HG03558 (cell line): Measurements from ENCODE around the gene ARRDC4.
"Not testable (repeated sequence)": the region's sequence is repeated elsewhere in the genome, so short reads cannot be mapped to it uniquely, and the experiment has no call there.

Experiments used
- ATAC-seq: cut with Tn5 transposase; IDR thresholded peaks from one replicate; pipeline ENCODE4 v1.9.1; 2021; ENCODE audit warnings: moderate number of reproducible peaks; ENCODE audit not compliant: unreplicated experiment; ENCODE audit errors: extremely low read depth

ARRDC4 gene

DNA sequence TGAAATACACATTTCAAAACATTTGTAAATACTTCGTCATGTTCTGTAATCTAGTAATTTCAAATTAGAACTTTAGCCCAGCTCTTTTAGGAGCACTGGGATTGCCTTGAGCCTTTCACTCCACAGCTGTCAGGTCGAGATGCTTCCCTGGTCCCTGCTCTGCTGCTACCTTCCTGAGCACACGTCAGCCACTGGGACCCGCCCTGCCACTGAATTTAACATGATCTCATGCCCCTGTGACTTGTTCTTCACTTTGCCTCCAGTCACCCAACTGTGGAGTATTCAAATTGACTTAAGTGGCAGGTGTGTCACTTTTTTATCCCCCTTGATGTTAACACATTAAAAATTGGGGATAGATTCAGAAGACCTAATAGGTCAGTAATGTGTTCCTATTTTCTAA, 3.3 kb downstream of the ARRDC4 start:
- ATAC-seq, result no peak

- no peak for ATAC-seq
Measured at GRCh38 chr15:97966246-97966645, 5.7 kb downstream of the ARRDC4 start.

DNA sequence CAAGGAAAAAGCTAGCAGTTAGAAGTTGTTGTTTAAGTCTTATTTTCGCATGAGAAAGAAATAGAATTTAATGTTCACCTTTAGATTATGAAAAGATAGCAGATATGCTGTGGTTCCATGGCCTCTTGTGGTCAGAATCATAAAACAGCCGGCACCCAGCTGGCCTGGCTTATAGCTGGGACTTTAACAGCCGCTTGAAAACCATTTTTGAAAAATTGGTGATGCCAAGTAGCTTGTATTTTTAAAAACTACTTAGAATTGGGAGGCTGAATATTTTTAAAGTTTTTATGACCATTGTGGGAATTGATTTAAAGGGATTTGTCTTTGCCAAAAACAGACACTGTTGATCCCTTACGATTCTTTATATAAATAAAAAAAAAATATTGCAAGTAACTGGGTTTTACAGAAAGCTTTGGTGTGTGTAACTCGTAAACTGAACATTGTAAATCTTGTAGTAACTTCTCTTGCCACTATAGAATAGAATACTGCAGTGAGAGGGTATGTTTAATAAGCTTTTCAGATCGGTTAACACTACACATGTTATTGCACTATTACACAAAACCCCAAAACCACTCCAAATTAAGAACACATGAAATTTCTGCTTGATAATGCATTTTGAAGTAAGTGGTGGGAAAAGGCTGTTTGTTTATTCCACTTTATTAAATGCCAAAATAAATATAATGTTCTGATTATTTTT, 6.6 kb downstream of the ARRDC4 start:
- ATAC-seq, result no peak

GRCh38 chr15:97967881-97968280, 7.4 kb downstream of the ARRDC4 start:
- no peak for ATAC-seq

DNA sequence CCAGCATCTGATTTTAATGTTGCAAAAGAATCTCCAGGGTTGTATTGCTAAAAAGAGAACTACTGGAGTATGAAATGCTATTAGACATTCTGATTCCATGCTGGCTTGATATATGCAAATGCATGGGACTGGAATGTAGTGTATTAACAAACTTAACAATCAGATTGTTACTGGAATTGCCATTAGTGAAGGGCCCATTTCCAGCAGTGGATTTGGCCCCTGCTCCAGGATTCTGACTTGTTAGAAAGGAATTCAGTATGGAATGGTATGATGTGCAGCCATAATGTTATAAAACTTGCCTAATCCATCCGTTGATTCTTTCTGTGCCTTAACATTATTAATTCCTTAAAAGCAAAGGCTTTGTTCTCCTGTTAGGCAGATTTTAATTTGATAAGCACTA, 7.9 kb downstream of the ARRDC4 start:
- no peak for ATAC-seq

- ATAC-seq, result no peak
Measured at GRCh38 chr15:97972366-97972765, 11.9 kb downstream of the ARRDC4 start.

GRCh38 chr15:97976129-97976528, 15.6 kb downstream of the ARRDC4 start:
- no peak for ATAC-seq

DNA sequence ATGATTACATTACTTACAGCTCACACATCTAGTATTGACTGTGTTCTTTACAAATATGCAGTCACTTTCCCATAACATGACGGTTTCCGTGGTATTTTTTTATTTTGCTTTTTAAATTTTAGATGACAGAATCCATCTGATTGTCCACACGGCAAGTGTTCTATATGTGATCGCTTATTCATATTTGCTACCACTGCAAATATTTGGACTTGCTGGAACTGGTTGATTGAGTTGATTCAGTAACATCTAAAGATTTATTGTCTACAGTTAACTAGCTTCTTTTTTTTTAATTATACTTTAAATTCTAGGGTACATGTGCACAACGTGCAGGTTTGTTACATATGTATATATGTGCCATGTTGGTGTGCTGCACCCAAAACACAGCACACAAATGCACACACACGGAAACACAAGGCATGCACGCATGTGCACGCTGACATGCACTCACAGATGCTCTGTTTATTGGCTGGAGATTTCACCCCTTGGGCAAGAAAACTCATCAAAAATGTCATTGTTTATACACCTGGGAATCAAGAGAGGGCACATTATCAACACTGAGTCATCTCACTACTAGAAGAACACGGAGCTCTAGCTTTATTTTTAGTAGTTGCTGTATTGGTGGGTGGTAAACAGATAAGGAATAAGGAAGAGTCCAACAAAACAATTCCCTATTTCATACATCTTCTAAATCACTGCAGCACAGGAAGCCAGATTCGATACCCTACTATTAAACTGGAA, 16.4 kb downstream of the ARRDC4 start:
- ATAC-seq, result no peak

- ATAC-seq, result no peak
Measured at GRCh38 chr15:97977734-97978133, 17.2 kb downstream of the ARRDC4 start.

DNA sequence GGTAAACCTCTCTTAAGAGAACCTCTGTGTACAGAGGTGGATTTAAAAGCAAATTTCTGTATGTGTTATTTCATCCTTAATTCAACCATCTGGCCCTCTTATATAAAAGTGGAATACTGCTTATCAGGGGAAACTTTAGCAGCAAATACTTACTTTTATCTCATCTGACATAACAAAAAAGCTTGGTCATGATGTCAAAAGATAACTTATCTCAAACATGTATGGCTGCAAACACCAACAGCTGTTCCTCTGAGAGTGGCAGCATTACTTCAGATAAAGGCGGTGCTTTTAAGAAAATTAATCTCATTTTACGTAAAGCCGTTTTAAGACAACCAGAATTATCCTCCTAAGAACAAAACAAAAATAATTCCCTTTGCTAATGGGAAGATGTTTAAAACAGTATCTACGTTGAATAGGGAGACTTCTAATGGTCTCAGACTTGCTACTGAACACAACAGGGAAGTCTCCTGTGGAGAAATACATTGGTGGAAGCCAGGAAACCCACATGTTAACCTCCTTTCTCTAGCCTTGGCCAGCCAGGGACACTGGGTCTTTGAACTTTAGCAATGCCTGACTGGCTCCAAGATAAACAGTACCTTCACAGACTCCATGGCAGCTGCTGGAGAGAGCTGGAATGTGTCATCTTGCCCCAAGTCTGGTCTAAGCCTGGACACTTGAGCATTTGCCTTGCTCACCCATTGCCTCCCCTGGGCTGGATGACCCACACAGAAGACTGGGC, 18.1 kb downstream of the ARRDC4 start:
- no peak for ATAC-seq

GRCh38 chr15:97979140-97979520, 18.6 kb downstream of the ARRDC4 start:
- no peak for ATAC-seq

GRCh38 chr15:97981058-97981457, 20.6 kb downstream of the ARRDC4 start:
- no peak for ATAC-seq

DNA sequence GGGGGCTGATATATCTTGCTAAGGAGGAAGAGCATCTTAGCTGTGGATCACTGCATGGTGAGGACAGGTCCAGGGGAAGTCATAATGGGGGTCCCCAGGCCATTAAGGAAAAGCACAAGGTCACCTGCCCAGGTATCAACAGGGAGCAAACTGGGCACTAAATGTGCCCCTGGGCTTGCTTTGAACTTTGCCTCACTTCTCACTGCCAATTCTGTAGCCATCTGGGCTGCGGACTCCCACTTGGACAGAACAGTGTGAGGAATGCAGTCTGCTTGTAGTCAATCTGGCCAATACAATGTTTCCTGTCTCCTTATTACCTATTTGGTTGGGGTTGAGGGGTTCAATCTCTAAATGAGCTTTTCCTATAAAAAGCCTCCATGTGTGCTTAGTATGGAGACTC, 21.3 kb downstream of the ARRDC4 start:
- no peak for ATAC-seq

- ATAC-seq, result no peak
Measured at GRCh38 chr15:97984157-97984556, 23.7 kb downstream of the ARRDC4 start.

DNA sequence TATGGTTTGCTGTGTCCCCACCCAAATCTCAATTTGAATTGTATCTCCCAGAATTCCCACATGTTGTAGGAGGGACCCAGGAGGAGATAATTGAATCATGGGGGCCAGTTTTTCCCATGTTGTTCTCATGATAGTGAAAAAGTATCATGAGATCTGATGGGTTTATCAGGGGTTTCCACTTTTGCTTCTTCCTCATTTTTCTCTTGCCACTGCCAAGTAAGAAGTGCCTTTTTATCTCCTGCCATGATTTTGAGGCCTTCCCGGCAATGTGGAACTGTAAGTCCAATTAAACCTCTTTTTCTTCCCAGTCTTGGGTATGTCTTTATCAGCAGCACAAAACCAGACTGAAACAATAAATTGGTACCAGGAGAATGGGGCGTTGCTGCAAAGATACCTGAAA, 25.5 kb downstream of the ARRDC4 start:
- ATAC-seq, result not testable (repeated sequence)

DNA sequence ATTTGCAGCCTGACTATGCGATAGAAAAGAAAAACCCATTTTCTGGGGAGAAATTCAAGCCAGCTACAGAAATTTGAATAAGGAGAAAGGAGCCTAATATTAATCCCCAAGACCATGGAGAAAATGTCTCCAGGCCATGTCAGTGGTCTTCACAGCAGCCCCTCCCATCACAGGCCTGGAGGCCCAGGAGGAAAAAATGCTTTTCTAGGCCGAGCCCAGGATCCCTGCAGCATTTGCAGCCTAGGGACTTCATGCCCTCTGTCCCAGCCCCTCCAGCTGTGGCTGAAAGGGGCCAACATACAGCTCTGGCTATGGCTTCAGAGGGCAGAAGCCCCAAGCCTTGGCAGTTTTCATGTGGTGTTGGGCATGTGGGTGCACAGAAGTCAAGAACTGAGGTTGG, 26.3 kb downstream of the ARRDC4 start:
- no peak for ATAC-seq

GRCh38 chr15:97989299-97989698, 28.8 kb downstream of the ARRDC4 start:
- no peak for ATAC-seq

GRCh38 chr15:97991972-97992541, 31.6 kb downstream of the ARRDC4 start:
- ATAC-seq, result no peak

GRCh38 chr15:97992823-97993222, 32.3 kb downstream of the ARRDC4 start:
- no peak for ATAC-seq

DNA sequence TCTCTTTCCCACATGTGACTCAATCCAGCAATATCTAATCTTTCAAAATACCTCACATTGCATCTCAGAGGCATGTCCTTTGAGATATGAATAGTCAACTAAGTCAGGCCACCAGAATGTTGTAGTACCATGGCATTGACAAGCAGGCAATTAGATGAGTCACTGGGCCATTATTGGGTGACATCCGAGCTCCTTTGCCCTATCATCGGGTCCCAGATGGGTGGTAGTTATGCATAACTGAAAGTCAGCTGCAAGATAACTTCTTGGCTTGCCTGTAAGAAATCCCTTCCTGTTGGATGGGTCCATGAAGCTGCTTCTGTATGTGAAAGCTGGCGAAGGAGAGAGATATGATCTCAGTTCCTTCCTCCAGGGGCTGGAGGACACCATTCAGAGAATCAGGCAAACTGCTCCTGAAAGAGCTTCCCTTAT, 32.8 kb downstream of the ARRDC4 start:
- ATAC-seq, result no peak

DNA sequence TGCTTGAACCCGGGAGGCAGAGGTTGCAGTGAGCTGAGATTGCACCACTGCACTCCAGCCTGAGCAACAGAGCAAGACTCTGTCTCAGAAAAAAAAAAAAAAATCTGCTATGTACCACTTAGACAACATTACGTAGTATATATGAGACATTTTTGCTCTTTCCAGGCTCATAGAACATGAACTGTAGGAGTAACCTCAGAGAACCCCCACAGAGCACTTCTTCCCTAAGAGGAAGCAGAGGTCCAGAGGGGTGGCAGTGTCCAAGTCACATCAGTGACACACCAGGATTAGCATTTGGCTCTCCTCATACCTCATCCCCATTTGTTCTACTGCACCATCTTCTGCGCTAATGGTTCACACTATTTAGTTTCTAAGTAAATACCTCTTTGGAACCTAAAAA, 33.7 kb downstream of the ARRDC4 start:
- no peak for ATAC-seq
